ENCODE results near the gene SCN8A. TPM values are rescaled to one million over a fixed set of nuclear protein-coding genes. Genes with fewer than 3 reads are reported as not detected.
"Not testable (repeated sequence)": the region's sequence is repeated elsewhere in the genome, so short reads cannot be mapped to it uniquely, and the experiment has no call there.

SCN8A gene
- total RNA-seq, 1 experiment from 2014 or later = 1.1 TPM

DNA sequence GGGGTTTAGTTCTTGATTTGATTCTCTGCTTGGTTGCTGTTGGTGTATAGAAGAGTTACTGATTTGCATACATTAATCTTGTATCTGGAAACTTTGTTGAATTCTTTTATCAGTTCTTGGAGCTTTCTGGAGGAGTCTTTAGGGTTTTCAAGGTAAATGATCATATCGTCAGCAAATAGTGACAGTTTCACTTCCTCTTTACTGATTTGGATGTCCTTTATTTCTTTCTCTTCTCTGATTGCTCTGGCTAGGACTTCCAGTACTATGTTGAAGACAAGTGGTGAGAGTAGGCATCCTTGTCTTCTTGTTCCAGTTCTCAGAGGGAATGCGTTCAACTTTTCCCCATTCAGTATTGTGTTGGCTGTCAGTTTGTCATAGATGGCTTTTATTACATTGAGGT lies 16.2 kb downstream of the SCN8A start:
- in situ Hi-C loops (cut with HindIII; ENCODE audit: low pct_unique_long_range_greater_than_20kb, low sequenced_read_pairs); DNase-seq (ENCODE audit: low read depth, low spot score): not testable (repeated sequence)

DNA sequence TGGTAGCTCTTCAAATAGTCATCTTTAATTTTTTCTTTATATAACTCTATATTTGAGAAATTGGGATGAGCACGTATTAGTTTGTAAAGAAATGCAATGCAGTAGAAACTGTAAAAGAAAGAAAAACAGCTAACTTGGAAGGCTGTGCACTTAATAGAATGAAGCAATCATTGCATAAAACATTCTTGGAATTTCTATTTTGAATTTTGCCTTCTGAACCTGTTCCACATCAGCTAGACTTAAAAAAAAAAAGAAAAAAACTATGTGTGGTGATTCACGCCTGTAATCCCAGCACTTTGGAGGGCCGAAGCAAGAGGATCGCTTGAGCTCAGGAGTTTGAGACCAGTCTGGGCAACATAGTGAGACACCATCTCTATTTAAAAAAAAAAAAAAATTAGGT lies 29.4 kb downstream of the SCN8A start:
- in situ Hi-C loops (cut with HindIII; ENCODE audit: low pct_unique_long_range_greater_than_20kb, low sequenced_read_pairs) = no loop called here
- no peak for DNase-seq (ENCODE audit: low read depth, low spot score)

GRCh38 chr12:51621156-51621922 lies 30.3 kb downstream of the SCN8A start:
- DNase-seq (ENCODE audit: low read depth, low spot score) = no peak
- in situ Hi-C loops (cut with HindIII; ENCODE audit: low pct_unique_long_range_greater_than_20kb, low sequenced_read_pairs) = no loop called here

DNA sequence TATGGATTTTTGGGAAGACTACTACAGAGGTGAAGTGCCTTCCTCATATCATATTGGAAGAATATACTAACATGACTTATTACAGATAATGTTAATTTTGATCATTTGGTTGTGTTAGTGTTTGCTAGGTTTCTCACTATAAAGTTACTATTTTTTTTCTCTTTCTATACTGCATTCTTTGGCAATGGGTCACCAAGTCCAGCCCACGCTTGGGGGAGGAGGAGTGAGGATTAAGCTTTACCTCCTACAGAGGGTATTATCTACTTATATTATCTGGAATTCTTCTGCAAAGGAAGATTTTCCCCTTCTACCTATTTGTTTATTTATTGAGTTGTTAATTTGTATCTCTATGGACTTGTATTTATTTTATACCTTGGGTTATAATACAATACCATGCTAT lies 31.5 kb downstream of the SCN8A start:
- in situ Hi-C loops (cut with HindIII; ENCODE audit: low pct_unique_long_range_greater_than_20kb, low sequenced_read_pairs) = no loop called here
- DNase-seq (ENCODE audit: low read depth, low spot score) = no peak

- no peak for DNase-seq (ENCODE audit: low read depth, low spot score)
These were observed 34.3 kb downstream of the SCN8A start for GRCh38 chr12:51625370-51625769.

GRCh38 chr12:51626115-51626514 lies 35.1 kb downstream of the SCN8A start:
- in situ Hi-C loops (cut with HindIII; ENCODE audit: low pct_unique_long_range_greater_than_20kb, low sequenced_read_pairs) = no loop called here

More at GRCh38 chr12:51625370-51625769, 34.3 kb downstream of the SCN8A start:
- in situ Hi-C loops (cut with HindIII; ENCODE audit: low pct_unique_long_range_greater_than_20kb, low sequenced_read_pairs) = no loop called here

GRCh38 chr12:51626629-51627028 lies 35.6 kb downstream of the SCN8A start:
- in situ Hi-C loops (cut with HindIII; ENCODE audit: low pct_unique_long_range_greater_than_20kb, low sequenced_read_pairs) = no loop called here
- DNase-seq (ENCODE audit: low read depth, low spot score) = no peak

More at GRCh38 chr12:51626115-51626514, 35.1 kb downstream of the SCN8A start:
- DNase-seq (ENCODE audit: low read depth, low spot score) = no peak

- in situ Hi-C loops (cut with HindIII; ENCODE audit: low pct_unique_long_range_greater_than_20kb, low sequenced_read_pairs) = no loop called here
- DNase-seq (ENCODE audit: low read depth, low spot score) = no peak
These were observed 39.3 kb downstream of the SCN8A start for GRCh38 chr12:51630256-51630880.

DNA sequence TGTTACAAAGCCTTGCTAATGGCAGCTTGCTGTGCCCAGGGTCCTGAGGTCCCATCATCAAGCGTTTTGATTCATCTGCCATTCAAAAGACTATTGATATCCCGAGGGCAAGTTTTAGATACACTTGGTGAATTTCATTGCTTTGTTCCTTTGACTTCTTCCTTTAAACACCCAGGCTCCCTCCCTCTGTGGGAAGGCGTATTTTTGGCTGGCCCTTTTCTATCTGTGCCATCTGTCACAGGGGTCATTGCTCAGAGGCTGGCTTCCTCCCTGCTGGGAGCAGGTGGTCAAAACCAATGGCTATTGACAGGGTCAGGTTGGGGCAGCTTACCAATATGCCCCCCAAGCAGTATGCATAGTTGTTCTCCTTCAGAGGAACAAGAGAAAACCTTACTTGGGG lies 40.0 kb downstream of the SCN8A start:
- no peak for DNase-seq (ENCODE audit: low read depth, low spot score)
- in situ Hi-C loops (cut with HindIII; ENCODE audit: low pct_unique_long_range_greater_than_20kb, low sequenced_read_pairs) = no loop called here

- DNase-seq (ENCODE audit: low read depth, low spot score) = peak; percentile 25
- in situ Hi-C loops (cut with HindIII; ENCODE audit: low pct_unique_long_range_greater_than_20kb, low sequenced_read_pairs) = no loop called here
These were observed 40.6 kb downstream of the SCN8A start for GRCh38 chr12:51631591-51631990.

GRCh38 chr12:51632623-51633022 lies 41.6 kb downstream of the SCN8A start:
- DNase-seq (ENCODE audit: low read depth, low spot score) = peak; percentile 75
- in situ Hi-C loops (cut with HindIII; ENCODE audit: low pct_unique_long_range_greater_than_20kb, low sequenced_read_pairs) = no loop called here

DNA sequence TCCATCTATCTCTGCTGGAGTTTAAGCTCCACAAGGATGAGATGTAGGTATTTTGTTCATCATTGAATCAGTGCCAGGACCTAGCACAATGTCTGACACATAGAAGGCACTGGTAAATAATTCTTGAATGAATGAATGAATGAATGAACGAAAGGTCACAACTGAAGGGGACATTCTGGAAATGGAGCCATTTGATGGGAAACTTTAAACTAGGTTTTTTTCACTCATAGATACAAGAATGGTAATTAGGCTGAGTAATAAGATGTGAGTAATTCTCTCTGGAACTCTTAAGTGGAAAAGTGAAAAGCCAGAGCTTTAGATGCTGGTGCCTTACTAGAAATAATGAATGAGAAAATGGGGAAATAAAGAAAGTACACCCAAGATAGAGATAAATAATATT lies 44.3 kb downstream of the SCN8A start:
- DNase-seq (ENCODE audit: low read depth, low spot score) = no peak
- in situ Hi-C loops (cut with HindIII; ENCODE audit: low pct_unique_long_range_greater_than_20kb, low sequenced_read_pairs) = no loop called here

DNA sequence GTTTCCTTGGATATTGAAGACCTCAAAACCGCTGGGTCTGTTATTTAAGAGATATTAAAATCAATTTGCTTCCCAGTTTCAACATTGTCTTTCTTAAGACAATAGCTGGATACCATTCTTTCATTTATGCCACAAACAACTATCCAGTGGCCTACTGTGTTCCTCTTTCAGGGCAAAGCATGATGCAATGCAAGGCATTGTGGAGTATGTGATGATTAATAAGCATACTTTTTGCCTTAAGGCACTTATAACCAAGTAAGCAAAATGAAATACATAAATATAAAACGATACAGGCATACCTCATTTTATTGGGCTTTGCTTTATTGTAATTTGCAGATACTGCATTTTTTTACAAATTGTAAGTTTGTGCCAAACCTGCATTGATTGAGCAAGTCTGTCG lies 45.5 kb downstream of the SCN8A start:
- no peak for DNase-seq (ENCODE audit: low read depth, low spot score)
- in situ Hi-C loops (cut with HindIII; ENCODE audit: low pct_unique_long_range_greater_than_20kb, low sequenced_read_pairs) = no loop called here

DNA sequence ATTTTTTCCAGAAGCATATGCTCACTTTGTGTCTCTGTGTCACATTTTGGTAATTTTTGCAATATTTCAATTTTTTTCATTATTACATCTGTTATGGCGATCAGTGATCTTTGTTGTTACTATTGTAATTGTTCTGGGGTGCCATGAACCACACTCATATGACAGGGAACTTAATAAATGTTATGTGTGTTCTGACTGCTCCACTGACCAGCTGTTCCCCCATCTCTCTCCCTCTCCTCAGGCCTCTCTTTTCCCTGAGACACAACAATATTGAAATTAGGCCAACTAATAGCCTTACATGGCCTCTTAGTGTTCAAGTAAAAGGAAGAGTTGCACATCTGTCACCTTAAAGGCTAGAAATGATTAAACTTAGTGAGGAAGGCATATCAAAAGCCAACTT lies 46.0 kb downstream of the SCN8A start:
- no peak for DNase-seq (ENCODE audit: low read depth, low spot score)

DNA sequence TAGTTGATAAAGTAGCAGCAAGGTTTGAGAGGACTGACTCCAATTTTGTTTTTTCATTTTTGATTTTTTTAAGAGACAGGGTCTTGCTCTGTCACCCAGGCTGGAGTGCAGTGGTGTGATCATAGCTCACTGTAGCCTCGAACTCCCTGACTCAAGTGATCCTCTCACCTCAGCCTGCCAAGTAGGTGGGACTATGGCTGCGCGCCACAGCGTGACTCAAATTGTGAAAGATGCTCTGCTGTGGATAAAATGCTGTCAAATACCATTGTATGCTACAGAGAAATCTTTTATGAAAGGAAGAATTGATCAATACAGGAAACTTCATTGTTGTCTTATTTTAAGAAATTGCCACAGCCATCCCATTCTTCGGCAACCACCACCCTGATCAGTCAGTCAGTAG lies 48.3 kb downstream of the SCN8A start:
- in situ Hi-C loops (cut with HindIII; ENCODE audit: low pct_unique_long_range_greater_than_20kb, low sequenced_read_pairs) = no loop called here
- no peak for DNase-seq (ENCODE audit: low read depth, low spot score)

More for the DNA sequence above, 46.0 kb downstream of the SCN8A start:
- in situ Hi-C loops (cut with HindIII; ENCODE audit: low pct_unique_long_range_greater_than_20kb, low sequenced_read_pairs) = no loop called here

GRCh38 chr12:51642286-51642685 lies 51.3 kb downstream of the SCN8A start:
- in situ Hi-C loops (cut with HindIII; ENCODE audit: low pct_unique_long_range_greater_than_20kb, low sequenced_read_pairs) = no loop called here
- no peak for DNase-seq (ENCODE audit: low read depth, low spot score)

- in situ Hi-C loops (cut with HindIII; ENCODE audit: low pct_unique_long_range_greater_than_20kb, low sequenced_read_pairs) = no loop called here
- DNase-seq (ENCODE audit: low read depth, low spot score) = no peak
These were observed 52.9 kb downstream of the SCN8A start for GRCh38 chr12:51643951-51644350.

GRCh38 chr12:51644691-51645090 lies 53.7 kb downstream of the SCN8A start:
- DNase-seq (ENCODE audit: low read depth, low spot score) = not testable (repeated sequence)

DNA sequence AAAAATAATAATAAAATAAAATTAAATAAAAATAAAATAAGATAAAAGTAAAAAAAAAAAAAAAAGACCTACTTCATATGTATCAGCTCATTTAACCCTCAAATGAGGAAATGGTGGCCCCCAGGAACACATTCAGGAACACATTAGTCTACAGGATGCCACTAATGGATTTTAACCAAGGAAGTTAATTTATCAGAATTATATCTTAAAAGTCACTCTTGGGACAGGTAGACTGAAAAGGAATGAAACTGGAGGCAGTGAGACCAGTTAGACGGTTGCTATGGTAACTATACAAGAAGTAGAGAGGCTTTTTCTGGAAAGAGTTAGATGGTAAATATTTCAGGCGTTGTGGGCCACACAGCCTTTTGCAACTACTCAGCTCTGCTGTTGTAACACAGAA lies 54.9 kb downstream of the SCN8A start:
- in situ Hi-C loops (cut with HindIII; ENCODE audit: low pct_unique_long_range_greater_than_20kb, low sequenced_read_pairs) = no loop called here
- DNase-seq (ENCODE audit: low read depth, low spot score) = no peak

More at GRCh38 chr12:51644691-51645090, 53.7 kb downstream of the SCN8A start:
- in situ Hi-C loops (cut with HindIII; ENCODE audit: low pct_unique_long_range_greater_than_20kb, low sequenced_read_pairs) = not testable (repeated sequence)

All from SK-MEL-5 (cell line).